ENCODE measurements around the gene DYNLRB1.

GRCh38 chr20:34577061-34577460, 60.8 kb downstream of the DYNLRB1 start:
- no peak for TF ChIP-seq CTCF (IDR thresholded peaks at IDR 0.05; ENCODE audit: low read depth, low read length, missing input control)
- no peak for TF ChIP-seq REST (IDR thresholded peaks at IDR 0.05)
- no peak for TF ChIP-seq JUND (IDR thresholded peaks at IDR 0.05)
- no peak for TF ChIP-seq GABPA (IDR thresholded peaks at IDR 0.05 in 1 of 2, conservative IDR thresholded peaks at IDR 0.05 in 1 of 2)
- TF ChIP-seq YY1 (IDR thresholded peaks at IDR 0.05): no peak
- TF ChIP-seq TAF1 (conservative IDR thresholded peaks at IDR 0.05): no peak
- TF ChIP-seq NR2F2 (IDR thresholded peaks at IDR 0.05): no peak
- no peak for TF ChIP-seq MAX (IDR thresholded peaks at IDR 0.05)
- no peak for TF ChIP-seq RAD21 (IDR thresholded peaks at IDR 0.05)
- TF ChIP-seq FOXA2 (IDR thresholded peaks at IDR 0.05): no peak
- no peak for TF ChIP-seq ATF3 (IDR thresholded peaks at IDR 0.05)
- TF ChIP-seq ZBTB33 (IDR thresholded peaks at IDR 0.05): no peak
- TF ChIP-seq HNF4A (conservative IDR thresholded peaks at IDR 0.05): no peak
- TF ChIP-seq RXRA (IDR thresholded peaks at IDR 0.05): no peak
